ENCODE measurements around the gene PLEKHG3. TPM values are rescaled to one million over a fixed set of nuclear protein-coding genes. Genes with fewer than 3 reads are reported as not detected.

Gene PLEKHG3
- total RNA-seq, 1 donor from 2014 or later, result 64.7 TPM

DNA sequence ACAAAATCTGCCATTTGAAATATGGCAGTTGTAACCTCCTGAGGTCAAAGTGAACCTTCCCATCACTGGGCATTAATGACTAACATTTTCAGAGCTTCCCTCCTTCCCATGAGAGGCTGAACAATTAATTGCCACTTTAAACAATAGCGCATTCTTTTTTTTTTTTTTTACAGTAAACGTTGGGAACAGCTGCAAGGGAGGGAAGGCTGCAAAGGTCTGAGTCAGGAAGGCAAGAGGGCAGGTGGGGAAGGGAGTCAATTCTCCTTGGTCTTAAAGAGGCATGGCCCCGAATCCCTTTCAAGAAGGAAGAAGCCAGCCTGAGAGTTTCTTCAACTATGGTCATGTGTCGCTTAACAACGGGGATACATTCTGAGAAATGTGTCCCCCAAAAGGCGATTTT, 41.0 kb upstream of the PLEKHG3 start:
- Mint-ChIP-seq H3K27me3 (no peaks in the 10 kb centered on the region), H3K9me3 (no peaks in the 10 kb centered on the region), H3K4me3 (no peak overlapping the region), H3K4me1 (ENCODE audit: unreplicated experiment) (peaks cover 7% of the 10 kb centered on the region), H3K36me3 (no peaks in the 10 kb centered on the region), H3K27ac (no peak overlapping the region)
- no peak for DNase-seq (ENCODE audit: extremely low spot score, unreplicated experiment)
- TF ChIP-seq, protein P1, sequence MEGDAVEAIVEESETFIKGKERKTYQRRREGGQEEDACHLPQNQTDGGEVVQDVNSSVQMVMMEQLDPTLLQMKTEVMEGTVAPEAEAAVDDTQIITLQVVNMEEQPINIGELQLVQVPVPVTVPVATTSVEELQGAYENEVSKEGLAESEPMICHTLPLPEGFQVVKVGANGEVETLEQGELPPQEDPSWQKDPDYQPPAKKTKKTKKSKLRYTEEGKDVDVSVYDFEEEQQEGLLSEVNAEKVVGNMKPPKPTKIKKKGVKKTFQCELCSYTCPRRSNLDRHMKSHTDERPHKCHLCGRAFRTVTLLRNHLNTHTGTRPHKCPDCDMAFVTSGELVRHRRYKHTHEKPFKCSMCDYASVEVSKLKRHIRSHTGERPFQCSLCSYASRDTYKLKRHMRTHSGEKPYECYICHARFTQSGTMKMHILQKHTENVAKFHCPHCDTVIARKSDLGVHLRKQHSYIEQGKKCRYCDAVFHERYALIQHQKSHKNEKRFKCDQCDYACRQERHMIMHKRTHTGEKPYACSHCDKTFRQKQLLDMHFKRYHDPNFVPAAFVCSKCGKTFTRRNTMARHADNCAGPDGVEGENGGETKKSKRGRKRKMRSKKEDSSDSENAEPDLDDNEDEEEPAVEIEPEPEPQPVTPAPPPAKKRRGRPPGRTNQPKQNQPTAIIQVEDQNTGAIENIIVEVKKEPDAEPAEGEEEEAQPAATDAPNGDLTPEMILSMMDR (conservative IDR thresholded peaks at IDR 0.05), result no peak

DNA sequence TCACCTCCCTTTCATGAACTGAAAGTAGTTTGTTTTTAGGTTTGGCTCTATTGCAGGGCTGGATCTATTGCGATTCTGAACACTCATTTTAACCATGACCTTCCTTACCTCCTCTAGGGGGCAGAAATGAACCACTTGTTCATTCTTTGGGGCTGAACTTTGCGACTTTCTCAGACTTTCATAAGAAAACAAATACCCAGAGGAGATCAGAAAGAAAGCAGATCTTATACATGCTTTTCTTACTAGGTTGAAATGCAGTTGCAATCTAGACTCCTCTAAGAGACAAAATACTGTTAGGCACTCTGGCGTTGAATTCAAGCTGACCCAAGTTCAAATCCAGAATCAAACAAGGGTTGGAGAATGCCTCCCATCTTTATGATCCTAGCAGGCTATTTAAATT, 32.6 kb upstream of the PLEKHG3 start:
- Mint-ChIP-seq H3K27me3 (no peaks in the 10 kb centered on the region), H3K4me1 (ENCODE audit: unreplicated experiment) (peaks cover 9% of the 10 kb centered on the region), H3K27ac (no peak overlapping the region), H3K9me3 (no peaks in the 10 kb centered on the region), H3K4me3 (no peak overlapping the region), H3K36me3 (no peaks in the 10 kb centered on the region)
- no peak for DNase-seq (ENCODE audit: extremely low spot score, unreplicated experiment)
- TF ChIP-seq, protein P1 (conservative IDR thresholded peaks at IDR 0.05), result peak; percentile 84

DNA sequence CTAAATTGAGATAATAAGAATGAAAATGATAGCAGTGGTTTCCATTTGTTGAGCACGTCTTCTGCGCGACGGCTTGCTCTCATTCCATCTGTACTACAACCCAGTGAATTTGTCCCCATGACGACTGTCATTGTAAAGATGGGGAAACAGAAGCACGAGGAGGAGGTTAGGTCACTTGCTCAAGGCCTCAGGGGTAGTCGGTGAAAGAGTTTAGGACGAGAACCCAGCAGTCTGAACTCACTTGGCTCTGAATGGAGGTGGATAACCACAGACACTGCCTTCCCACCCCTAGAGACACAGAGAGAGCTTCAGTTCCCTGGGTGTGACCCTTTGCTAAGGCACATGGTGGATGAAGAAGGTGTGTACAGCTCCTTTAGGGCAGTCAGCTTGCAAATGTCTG, 30.9 kb upstream of the PLEKHG3 start:
- DNase-seq (ENCODE audit: extremely low spot score, unreplicated experiment), result no peak
- no peaks in the 10 kb centered on the region for H3K27me3 Mint-ChIP-seq
- no peaks in the 10 kb centered on the region for H3K36me3 Mint-ChIP-seq
- no peak overlapping the region for H3K4me3 Mint-ChIP-seq
- TF ChIP-seq, protein P1 (conservative IDR thresholded peaks at IDR 0.05), result no peak
- peaks cover 9% of the 10 kb centered on the region for H3K4me1 Mint-ChIP-seq (ENCODE audit: unreplicated experiment)
- peak overlapping the region; percentile 79 for H3K27ac Mint-ChIP-seq
- no peaks in the 10 kb centered on the region for H3K9me3 Mint-ChIP-seq

DNA sequence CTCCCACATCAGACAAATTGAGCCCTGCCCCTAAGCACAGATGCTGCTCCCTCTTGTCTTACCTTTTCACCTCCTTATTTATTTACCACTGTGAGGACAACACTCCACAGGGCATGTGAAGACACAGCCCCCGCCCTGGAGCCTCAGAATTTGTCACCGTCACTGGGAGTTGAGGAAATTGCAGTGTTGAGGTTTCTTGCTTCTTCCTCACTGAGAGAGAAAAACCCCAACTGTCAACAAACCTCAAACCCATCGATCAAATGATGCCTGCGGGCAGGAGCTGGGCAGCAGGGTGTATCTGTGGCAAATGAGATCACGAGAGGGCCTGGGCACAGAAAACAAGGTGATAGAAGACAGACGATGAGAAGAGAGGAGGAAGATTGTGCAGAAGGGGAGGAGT, 30.5 kb upstream of the PLEKHG3 start:
- no peaks in the 10 kb centered on the region for H3K36me3 Mint-ChIP-seq

DNA sequence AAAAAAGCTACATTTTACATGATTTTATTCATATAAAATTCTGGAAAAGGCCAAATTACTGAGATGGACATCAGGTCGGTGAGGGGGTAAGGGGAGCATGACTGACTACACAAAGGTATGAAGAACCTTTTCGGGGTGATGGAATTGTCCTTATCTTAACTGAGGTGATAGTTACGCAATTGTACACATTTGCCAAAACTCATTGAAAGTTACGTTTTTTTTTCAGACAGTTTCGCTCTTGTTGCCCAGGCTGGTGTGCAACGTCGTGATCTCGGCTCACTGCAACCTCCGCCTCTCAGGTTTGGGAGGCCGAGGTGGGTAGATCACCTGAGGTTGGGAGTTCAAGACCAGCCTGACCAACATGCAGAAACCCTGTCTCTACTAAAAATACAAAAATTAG, 29.4 kb upstream of the PLEKHG3 start:
- Mint-ChIP-seq H3K27me3 (no peaks in the 10 kb centered on the region), H3K4me1 (ENCODE audit: unreplicated experiment) (peaks cover 10% of the 10 kb centered on the region), H3K9me3 (no peaks in the 10 kb centered on the region), H3K36me3 (no peaks in the 10 kb centered on the region), H3K27ac (no peak overlapping the region), H3K4me3 (no peak overlapping the region)
- TF ChIP-seq, protein P1 (conservative IDR thresholded peaks at IDR 0.05), result no peak
- no peak for DNase-seq (ENCODE audit: extremely low spot score, unreplicated experiment)

More for the DNA sequence above, 30.5 kb upstream of the PLEKHG3 start:
- DNase-seq (ENCODE audit: extremely low spot score, unreplicated experiment), result no peak
- no peaks in the 10 kb centered on the region for H3K9me3 Mint-ChIP-seq
- H3K4me3 Mint-ChIP-seq, result no peak overlapping the region
- TF ChIP-seq, protein P1 (conservative IDR thresholded peaks at IDR 0.05), result no peak
- H3K27ac Mint-ChIP-seq, result peak overlapping the region; percentile 79
- H3K4me1 Mint-ChIP-seq (ENCODE audit: unreplicated experiment), result peaks cover 9% of the 10 kb centered on the region
- H3K27me3 Mint-ChIP-seq, result no peaks in the 10 kb centered on the region

DNA sequence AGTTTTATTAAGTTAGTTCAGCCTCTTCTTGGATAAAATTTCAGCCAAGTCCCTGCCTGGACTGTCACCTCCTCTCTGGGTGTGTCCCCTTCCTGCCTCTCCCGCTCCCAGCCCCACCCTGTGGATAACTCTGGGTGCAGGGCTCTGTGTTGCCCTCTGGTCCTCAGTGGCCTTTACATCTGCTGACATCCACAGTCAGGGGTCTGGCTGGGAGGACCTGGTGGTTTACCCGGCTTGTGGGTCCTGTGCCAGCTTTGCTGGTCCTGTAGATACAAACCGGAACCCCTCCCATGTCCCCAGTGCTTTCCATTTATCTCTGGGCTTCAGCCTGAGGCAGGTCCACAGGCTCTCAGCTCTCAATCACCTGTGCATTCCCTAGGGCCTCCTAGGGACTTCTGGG, 28.9 kb upstream of the PLEKHG3 start:
- peaks cover 14% of the 10 kb centered on the region for H3K4me1 Mint-ChIP-seq (ENCODE audit: unreplicated experiment)
- TF ChIP-seq, protein P1 (conservative IDR thresholded peaks at IDR 0.05), result no peak
- no peak overlapping the region for H3K27ac Mint-ChIP-seq
- DNase-seq (ENCODE audit: extremely low spot score, unreplicated experiment), result no peak
- H3K36me3 Mint-ChIP-seq, result no peaks in the 10 kb centered on the region
- no peak overlapping the region for H3K4me3 Mint-ChIP-seq
- H3K9me3 Mint-ChIP-seq, result no peaks in the 10 kb centered on the region
- H3K27me3 Mint-ChIP-seq, result no peaks in the 10 kb centered on the region

Data from type B pancreatic cell (in vitro differentiated cells).